IMR-90 (cell line): ENCODE data around the gene ATP6V0C. TPM values are rescaled to one million over a fixed set of nuclear protein-coding genes. Genes with fewer than 3 reads are reported as not detected.

Experiments
- ATAC-seq: fragments of 200-7000 bp; cut with Tn5 transposase; 2 replicates; pipeline ENCODE4 v1.9.1; 2020; ENCODE audit warnings: low read depth, mild to moderate bottlenecking, moderate library complexity
- BruUV-seq: library from RNA; stranded (reverse); fragments of 400-500 nt; replicated peaks from 2 replicates; lab custom pipeline; 2021; lab: Mats Ljungman, UMichigan
- CTCF ChIA-PET: fragments of 300-600 bp; formaldehyde crosslinking; extraction: SDS; loops from one replicate; lab custom pipeline; 2021; ENCODE audit warnings: antibody characterized with exemption; lab: Yijun Ruan, JAX
- POLR2A ChIA-PET: fragments of 300-600 bp; sonication (Branson Sonifier 250); formaldehyde crosslinking; loops from one replicate; lab custom pipeline; 2022; ENCODE audit warnings: antibody characterized with exemption; ENCODE audit not compliant: unreplicated experiment; lab: Charles Lee
- DNase-seq: peaks from one replicate; pipeline ENCODE4 v3.0.0; 2013
- H2AFZ ChIP-seq: replicated peaks from 2 replicates; pipeline ENCODE3; 2013; ENCODE audit warnings: low read length, mild to moderate bottlenecking; ENCODE audit not compliant: poor library complexity
- H2AK5ac ChIP-seq: 2 replicates; pipeline ENCODE4 v1.6.1; 2013; ENCODE audit warnings: low read depth, low read length, inconsistent platforms
- H2AK9ac ChIP-seq: replicated peaks from 2 replicates; pipeline ENCODE3; 2013; ENCODE audit warnings: mild to moderate bottlenecking, low read depth, low read length, moderate library complexity; ENCODE audit not compliant: poor library complexity
- H2BK120ac ChIP-seq: 2 replicates; pipeline ENCODE4 v1.6.1; 2013; ENCODE audit warnings: low read depth, low read length, inconsistent platforms
- H2BK15ac ChIP-seq: 3 replicates; pipeline ENCODE4 v1.6.1; 2013; ENCODE audit warnings: low read depth, low read length, inconsistent platforms
- H2BK20ac ChIP-seq: 2 replicates; pipeline ENCODE4 v1.6.1; 2013; ENCODE audit warnings: low read depth, mild to moderate bottlenecking, inconsistent platforms, low read length, moderate library complexity
- H2BK5ac ChIP-seq: 2 replicates; pipeline ENCODE4 v1.6.1; 2013; ENCODE audit warnings: mild to moderate bottlenecking, low read depth, low read length, inconsistent platforms; ENCODE audit not compliant: poor library complexity, severe bottlenecking
- H3K14ac ChIP-seq: replicated peaks from 2 replicates; pipeline ENCODE4 v1.6.1; 2013; ENCODE audit warnings: low read depth, low read length, inconsistent platforms
- H3K18ac ChIP-seq: 2 replicates; pipeline ENCODE4 v1.6.1; 2013; ENCODE audit warnings: low read depth, low read length, control low read depth
- H3K23ac ChIP-seq: 2 replicates; pipeline ENCODE4 v1.6.1; 2013; ENCODE audit warnings: low read depth, low read length, inconsistent platforms
- H3K27ac ChIP-seq: 2 replicates; pipeline ENCODE4 v1.5.1; 2013; ENCODE audit warnings: mild to moderate bottlenecking, control low read depth, low read length; ENCODE audit not compliant: insufficient read depth
- H3K27me3 ChIP-seq: 2 replicates; pipeline ENCODE4 v1.6.1; 2013; ENCODE audit warnings: low read length; ENCODE audit not compliant: control insufficient read depth, insufficient read depth
- H3K36me3 ChIP-seq: 2 replicates; pipeline ENCODE4 v1.6.1; 2013; ENCODE audit warnings: low read length, mixed read lengths; ENCODE audit not compliant: control insufficient read depth, insufficient read depth
- H3K4ac ChIP-seq: 2 replicates; pipeline ENCODE4 v1.6.1; 2013; ENCODE audit warnings: low read depth, low read length, inconsistent platforms
- H3K4me1 ChIP-seq: 2 replicates; pipeline ENCODE4 v1.6.1; 2013; ENCODE audit warnings: low read length, mixed read lengths; ENCODE audit not compliant: control insufficient read depth, insufficient read depth
- H3K4me2 ChIP-seq: 2 replicates; pipeline ENCODE4 v1.6.1; 2013; ENCODE audit warnings: low read depth, mild to moderate bottlenecking, control low read depth, low read length, moderate library complexity
- H3K4me3 ChIP-seq: 2 replicates; pipeline ENCODE4 v1.5.1; 2013; ENCODE audit warnings: low read depth, mild to moderate bottlenecking, control low read depth, low read length, moderate library complexity; ENCODE audit not compliant: insufficient read depth
- H3K56ac ChIP-seq: 2 replicates; pipeline ENCODE4 v1.6.1; 2013; ENCODE audit warnings: low read length, inconsistent platforms; ENCODE audit not compliant: insufficient read depth; ENCODE audit errors: extremely low read depth
- H3K79me1 ChIP-seq, 2 experiments: 2 replicates each; pipeline ENCODE4 v1.6.1; 2013; ENCODE audit warnings: low read length in 2 of 2, inconsistent platforms in 1 of 2, low read depth in 1 of 2
- H3K9ac ChIP-seq: 2 replicates; pipeline ENCODE4 v1.6.1; 2013; ENCODE audit warnings: low read depth, low read length, control low read depth
- H3K9me1 ChIP-seq: 2 replicates; pipeline ENCODE4 v1.6.1; 2013; ENCODE audit warnings: low read length, inconsistent platforms; ENCODE audit not compliant: insufficient read depth
- H3K9me3 ChIP-seq: 2 replicates; pipeline ENCODE4 v1.6.1; 2013; ENCODE audit warnings: low read length; ENCODE audit not compliant: control insufficient read depth, insufficient read depth
- H4K20me1 ChIP-seq: 2 replicates; pipeline ENCODE4 v1.6.1; 2013; ENCODE audit warnings: low read length, inconsistent platforms; ENCODE audit not compliant: insufficient read depth
- H4K5ac ChIP-seq: 2 replicates; pipeline ENCODE4 v1.6.1; 2013; ENCODE audit warnings: mild to moderate bottlenecking, low read depth, low read length, control low read depth
- H4K8ac ChIP-seq, 2 experiments: 2 replicates each; pipeline ENCODE4 v1.6.1; 2013; ENCODE audit warnings: low read depth in 2 of 2, low read length in 2 of 2, control low read depth in 1 of 2, inconsistent platforms in 1 of 2
- H4K91ac ChIP-seq: 2 replicates; pipeline ENCODE4 v1.6.1; 2013; ENCODE audit warnings: low read depth, low read length, inconsistent platforms; ENCODE audit not compliant: insufficient read depth
- BHLHE40 ChIP-seq: fragments of 150-350 bp; IDR thresholded peaks from 2 replicates; pipeline ENCODE4 v1.6.1; 2016; ENCODE audit warnings: mild to moderate bottlenecking, low read depth, low read length
- CHD1 ChIP-seq: IDR thresholded peaks from 2 replicates; pipeline ENCODE4 v1.6.1; 2012; ENCODE audit warnings: low read depth, low read length, improper control_type of control experiment
- MAZ ChIP-seq: IDR thresholded peaks from 2 replicates; pipeline ENCODE4 v1.6.1; 2012; ENCODE audit warnings: low read depth, mild to moderate bottlenecking, low read length, improper control_type of control experiment, moderate library complexity, borderline replicate concordance
- MXI1 ChIP-seq: IDR thresholded peaks from 2 replicates; pipeline ENCODE4 v1.6.1; 2012; ENCODE audit warnings: low read depth, mild to moderate bottlenecking, low read length, moderate library complexity, borderline replicate concordance
- NFE2L2 ChIP-seq: fragments of 150-350 bp; IDR thresholded peaks from 2 replicates; pipeline ENCODE4 v1.6.1; 2016; ENCODE audit warnings: low read depth, mild to moderate bottlenecking, low read length
- POLR2A ChIP-seq: IDR thresholded peaks from 2 replicates; pipeline ENCODE4 v1.6.1; 2012; ENCODE audit warnings: mild to moderate bottlenecking, low read depth, low read length
- RAD21 ChIP-seq: IDR thresholded peaks from 2 replicates; pipeline ENCODE4 v1.6.1; 2012; ENCODE audit warnings: low read length, improper control_type of control experiment
- WGBS, 2 experiments: methylation state at CpG; one replicate each; pipeline versions ENCODE4 v1.1.5 to v1.1.7; 2013; ENCODE audit warnings: missing lambda C conversion rate in 2 of 2; ENCODE audit not compliant: insufficient read length in 1 of 2; ENCODE audit errors: extremely low coverage in 2 of 2; 5-methylcytosine and 5-hydroxymethylcytosine counted together
- dilution Hi-C: fragments of 300-500 bp; cut with HindIII; formaldehyde crosslinking; loops from one replicate; pipeline ENCODE4 v1.14.3; 2018; ENCODE audit warnings: low sequenced_read_pairs; ENCODE audit not compliant: unreplicated experiment
- in situ Hi-C: fragments of 300-500 bp; cut with MboI; formaldehyde crosslinking; loops from 3 replicates; pipeline ENCODE4 v1.14.3; 2019; ENCODE audit warnings: low sequenced_read_pairs, inconsistent platforms, mixed read lengths
- intact Hi-C: fragments of 100-400 bp; cut with micrococcal nuclease; formaldehyde crosslinking; loops from 2 replicates; pipeline ENCODE4 v1.10.0; 2022
- polyA plus RNA-seq, 3 experiments: library from polyadenylated mRNA; depleted of rRNA; stranded (reverse); fragments of >200 nt; gene quantifications; 2 replicates each; pipeline ENCODE4 v1.2.3, GENCODE V29; 2012; ENCODE audit warnings: low replicate concordance in 1 of 3
- total RNA-seq: library from RNA; depleted of rRNA; stranded (reverse); fragments of >200 nt; gene quantifications from 2 replicates; pipeline ENCODE4 v1.2.3, GENCODE V29; 2012
- TF ChIP-seq, protein P1 (sequence below): fragments of 150-350 bp; IDR thresholded peaks from 2 replicates; pipeline ENCODE4 v1.6.1; 2017; ENCODE audit warnings: mild to moderate bottlenecking, antibody characterized with exemption, low read length, low read depth
- TF ChIP-seq, protein P2 (sequence below): fragments of 150-350 bp; IDR thresholded peaks from 2 replicates; pipeline ENCODE4 v1.6.1; 2016; ENCODE audit warnings: low read depth, mild to moderate bottlenecking, low read length, moderate library complexity, borderline replicate concordance
- TF ChIP-seq, protein P3 (sequence below): conservative IDR thresholded peaks from 2 replicates; pipeline ENCODE4 v1.5.1; 2012; ENCODE audit warnings: mild to moderate bottlenecking, low read depth, low read length, improper control_type of control experiment

Gene ATP6V0C
- total and polyA plus RNA-seq, 2 of the 4 experiments (the other 2 are of a cell fraction), result 8.4 to 107 TPM

DNA sequence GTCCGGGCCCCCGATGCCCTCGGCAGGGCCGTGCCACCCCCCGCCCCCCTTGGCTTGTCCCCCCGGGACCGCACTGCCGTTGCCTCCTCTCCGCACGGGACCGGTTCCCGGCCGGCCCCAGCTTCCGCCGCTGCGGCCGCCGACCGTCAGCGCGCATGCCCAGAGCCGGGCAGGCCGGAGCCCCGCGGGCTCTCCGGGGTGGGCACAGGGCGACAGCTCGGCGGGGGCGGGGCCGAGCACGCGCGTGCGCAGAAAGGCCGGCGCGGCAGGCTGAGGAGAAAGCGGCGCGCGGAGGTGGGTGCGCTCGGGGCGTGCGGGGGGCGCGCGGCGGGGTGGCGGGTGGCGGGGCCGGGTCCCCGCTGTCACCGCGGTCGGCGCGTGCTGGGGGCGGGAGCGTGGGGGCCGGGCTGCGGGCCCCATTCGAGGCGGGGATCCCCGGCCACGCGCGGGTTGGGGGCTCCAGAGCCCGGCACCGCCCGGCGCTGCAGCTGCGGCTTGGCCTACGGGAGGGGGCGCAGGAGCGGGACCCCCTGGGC lies 38.8 kb upstream of the ATP6V0C start, which contains the start of gene TBC1D24:
Gene TBC1D24, plus strand, starts transcription at position 251 of the 536 bp plus-strand sequence. CDS start 21,022 bp downstream, outside the sequence.
- Histone ChIP-seq H2BK20ac (no peak within 1 kb of the TSS), H3K27ac (peak within 1 kb of the TSS; percentile 92), H3K23ac (peak within 1 kb of the TSS; percentile 65), H3K56ac (0 out of 2 replicates have a peak within 1 kb of the TSS, but pooled peaks have one; percentile 12), H2BK120ac (no peak within 1 kb of the TSS), H4K5ac (peak within 1 kb of the TSS; percentile 71; the same call in 1 of the 2 replicates), H3K18ac (peak within 1 kb of the TSS; percentile 24; the same call in 1 of the 2 replicates), H3K36me3 (no peaks in the 10 kb centered on the region), H2AK5ac (peak within 1 kb of the TSS; percentile 87), H3K4me3 (peak within 1 kb of the TSS; percentile 92), H3K9ac (peak within 1 kb of the TSS; percentile 89), H4K91ac (peak within 1 kb of the TSS; percentile 79), H2AK9ac (peak within 1 kb of the TSS; percentile 95), H3K9me1 (peaks cover 3% of the 10 kb centered on the region; the same call in 1 of the 2 replicates), H3K4me1 (peaks cover 15% of the 10 kb centered on the region), H3K9me3 (no peaks in the 10 kb centered on the region), H3K14ac (peak within 1 kb of the TSS; percentile 51), H4K8ac (peak within 1 kb of the TSS; percentile 67 to 82), H2BK5ac (peak within 1 kb of the TSS; percentile 88), H2BK15ac (no peak within 1 kb of the TSS), H2AFZ (peak within 1 kb of the TSS; percentile 90), H3K4ac (peak within 1 kb of the TSS; percentile 90), H4K20me1 (peaks cover 28% of the 10 kb centered on the region), H3K4me2 (peak within 1 kb of the TSS; percentile 97), H3K79me1 (peaks cover 10 to 62% of the 10 kb centered on the region in 2 experiments; a peak in 3 of 4 replicates), H3K27me3 (no peaks in the 10 kb centered on the region; the same call in 1 of the 2 replicates)
- intact Hi-C loops, result loop anchor here (1.0 kb wide), 1 partner anchor 26 kb away; no protein-coding TSS in a partner anchor
- ChIA-PET POLR2A (interaction anchor here (0.6 kb wide), 2 partner anchors 211 to 243 kb away, joined by 6 to 7 read pairs; no protein-coding TSS in a partner anchor), CTCF (interaction anchor here (0.6 kb wide), 1 partner anchor 8 kb away, joined by 3 read pairs; no protein-coding TSS in a partner anchor)
- TF ChIP-seq MXI1 (no peak), POLR2A (peak; percentile 40; the same call in 1 of the 2 replicates), CHD1 (no peak), RAD21 (no peak), NFE2L2 (no peak), BHLHE40 (peak; percentile 78), MAZ (peak; percentile 48; the same call in 1 of the 2 replicates)
- TF ChIP-seq, protein P1, sequence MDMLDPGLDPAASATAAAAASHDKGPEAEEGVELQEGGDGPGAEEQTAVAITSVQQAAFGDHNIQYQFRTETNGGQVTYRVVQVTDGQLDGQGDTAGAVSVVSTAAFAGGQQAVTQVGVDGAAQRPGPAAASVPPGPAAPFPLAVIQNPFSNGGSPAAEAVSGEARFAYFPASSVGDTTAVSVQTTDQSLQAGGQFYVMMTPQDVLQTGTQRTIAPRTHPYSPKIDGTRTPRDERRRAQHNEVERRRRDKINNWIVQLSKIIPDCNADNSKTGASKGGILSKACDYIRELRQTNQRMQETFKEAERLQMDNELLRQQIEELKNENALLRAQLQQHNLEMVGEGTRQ, result no peak; the same call in 1 of the 2 replicates
- TF ChIP-seq, protein P2, sequence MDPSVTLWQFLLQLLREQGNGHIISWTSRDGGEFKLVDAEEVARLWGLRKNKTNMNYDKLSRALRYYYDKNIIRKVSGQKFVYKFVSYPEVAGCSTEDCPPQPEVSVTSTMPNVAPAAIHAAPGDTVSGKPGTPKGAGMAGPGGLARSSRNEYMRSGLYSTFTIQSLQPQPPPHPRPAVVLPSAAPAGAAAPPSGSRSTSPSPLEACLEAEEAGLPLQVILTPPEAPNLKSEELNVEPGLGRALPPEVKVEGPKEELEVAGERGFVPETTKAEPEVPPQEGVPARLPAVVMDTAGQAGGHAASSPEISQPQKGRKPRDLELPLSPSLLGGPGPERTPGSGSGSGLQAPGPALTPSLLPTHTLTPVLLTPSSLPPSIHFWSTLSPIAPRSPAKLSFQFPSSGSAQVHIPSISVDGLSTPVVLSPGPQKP, result no peak
- TF ChIP-seq, protein P3, sequence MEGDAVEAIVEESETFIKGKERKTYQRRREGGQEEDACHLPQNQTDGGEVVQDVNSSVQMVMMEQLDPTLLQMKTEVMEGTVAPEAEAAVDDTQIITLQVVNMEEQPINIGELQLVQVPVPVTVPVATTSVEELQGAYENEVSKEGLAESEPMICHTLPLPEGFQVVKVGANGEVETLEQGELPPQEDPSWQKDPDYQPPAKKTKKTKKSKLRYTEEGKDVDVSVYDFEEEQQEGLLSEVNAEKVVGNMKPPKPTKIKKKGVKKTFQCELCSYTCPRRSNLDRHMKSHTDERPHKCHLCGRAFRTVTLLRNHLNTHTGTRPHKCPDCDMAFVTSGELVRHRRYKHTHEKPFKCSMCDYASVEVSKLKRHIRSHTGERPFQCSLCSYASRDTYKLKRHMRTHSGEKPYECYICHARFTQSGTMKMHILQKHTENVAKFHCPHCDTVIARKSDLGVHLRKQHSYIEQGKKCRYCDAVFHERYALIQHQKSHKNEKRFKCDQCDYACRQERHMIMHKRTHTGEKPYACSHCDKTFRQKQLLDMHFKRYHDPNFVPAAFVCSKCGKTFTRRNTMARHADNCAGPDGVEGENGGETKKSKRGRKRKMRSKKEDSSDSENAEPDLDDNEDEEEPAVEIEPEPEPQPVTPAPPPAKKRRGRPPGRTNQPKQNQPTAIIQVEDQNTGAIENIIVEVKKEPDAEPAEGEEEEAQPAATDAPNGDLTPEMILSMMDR, result no peak
- WGBS, 2 experiments, result 1% methylated on average over 32 of the region's 77 CpGs; no CpG with 5 or more reads in 1 of the 2 experiments
- in situ Hi-C loops, result no loop called here
- BruUV-seq, result no TSS peak
- peak; percentile 79 for ATAC-seq
- dilution Hi-C loops, result no loop called here
- peak; percentile 72 for DNase-seq
